Retinal pigment epithelial cell (primary cell): ENCODE measurements around the gene LDHB.

ENCODE experiments used
- DNase-seq: peaks from one replicate; pipeline ENCODE4 v3.0.0-alpha.2; 2010; ENCODE audit warnings: low read depth
- H3K4me3 ChIP-seq: 2 replicates; pipeline ENCODE4 v1.5.1; 2011; ENCODE audit warnings: mild to moderate bottlenecking, low read length, control low read depth, moderate library complexity
- CTCF ChIP-seq: conservative IDR thresholded peaks from 2 replicates; pipeline ENCODE4 v1.5.1; 2011; ENCODE audit warnings: low read depth, low read length, control low read depth, inconsistent platforms

Gene LDHB

GRCh38 chr12:21608196-21608595 lies 49.4 kb downstream of the LDHB start:
- DNase-seq: no peak
- no peak overlapping the region for H3K4me3 ChIP-seq
- TF ChIP-seq CTCF: no peak

- no peak overlapping the region for H3K4me3 ChIP-seq
- no peak for DNase-seq
- TF ChIP-seq CTCF: peak; percentile 28
These were observed 49.9 kb downstream of the LDHB start for GRCh38 chr12:21607701-21608100.

GRCh38 chr12:21606175-21606574 lies 51.5 kb downstream of the LDHB start:
- TF ChIP-seq CTCF: no peak
- no peak for DNase-seq
- H3K4me3 ChIP-seq: no peak overlapping the region

- no peak within 1 kb of the TSS for H3K4me3 ChIP-seq
- DNase-seq: no peak
- no peak for TF ChIP-seq CTCF
These were observed 53.2 kb downstream of the LDHB start, which contains the start of gene GYS2 for GRCh38 chr12:21604245-21605101. Gene GYS2 (minus strand): TSS chr12:21604847. CDS start chr12:21604592, 255 bp downstream.

GRCh38 chr12:21602774-21603173 lies 54.9 kb downstream of the LDHB start:
- no peak overlapping the region for H3K4me3 ChIP-seq
- TF ChIP-seq CTCF: no peak
- no peak for DNase-seq

- H3K4me3 ChIP-seq: no peak overlapping the region
- no peak for DNase-seq
- TF ChIP-seq CTCF: no peak
These were observed 57.4 kb downstream of the LDHB start for GRCh38 chr12:21600196-21600595.
